ENCODE results near the gene MLH3.

MLH3 gene

GRCh38 chr14:75092698-75093097, 41.4 kb upstream of the MLH3 start:
- TF ChIP-seq CTCF (conservative IDR thresholded peaks at IDR 0.05; ENCODE audit: low read length) (no peak), EZH2phosphoT487 (IDR thresholded peaks at IDR 0.05; ENCODE audit: borderline replicate concordance) (no peak)
- Histone ChIP-seq H3K9ac (ENCODE audit: low read depth, low read length, poor library complexity, severe bottlenecking) (no peak overlapping the region), H4K20me1 (ENCODE audit: insufficient read depth, low read length, poor library complexity, severe bottlenecking) (no peaks in the 10 kb centered on the region), H2AFZ (ENCODE audit: low read length) (no peak overlapping the region), H3K9me2 (replicated peaks; ENCODE audit: low read depth, low read length) (no peaks in the 10 kb centered on the region), H3K4me2 (ENCODE audit: low read depth, low read length, poor library complexity, severe bottlenecking) (no peak overlapping the region), H3K27me3 (ENCODE audit: insufficient read depth, low read length, poor library complexity, severe bottlenecking) (no peaks in the 10 kb centered on the region), H3K79me2 (ENCODE audit: insufficient read depth, low read length) (no peaks in the 10 kb centered on the region), H3K36me3 (ENCODE audit: insufficient read depth, low read length) (peaks cover 42% of the 10 kb centered on the region; the same call in 1 of the 2 replicates), H3K4me1 (ENCODE audit: insufficient read depth, low read length, poor library complexity, severe bottlenecking) (no peaks in the 10 kb centered on the region), H3K9me3 (ENCODE audit: insufficient read depth, low read depth, low read length) (no peaks in the 10 kb centered on the region), H3K4me3 (ENCODE audit: low read length, poor library complexity, severe bottlenecking) (no peak overlapping the region), H3F3A (ENCODE audit: low read depth) (no peaks in the 10 kb centered on the region)

GRCh38 chr14:75091251-75091650, 40.0 kb upstream of the MLH3 start:
- H3K36me3 ChIP-seq (ENCODE audit: insufficient read depth, low read length): peaks cover 47% of the 10 kb centered on the region; the same call in 1 of the 2 replicates
- H3K27me3 ChIP-seq (ENCODE audit: insufficient read depth, low read length, poor library complexity, severe bottlenecking): no peaks in the 10 kb centered on the region
- no peak overlapping the region for H3K4me3 ChIP-seq (ENCODE audit: low read length, poor library complexity, severe bottlenecking)
- no peaks in the 10 kb centered on the region for H3K79me2 ChIP-seq (ENCODE audit: insufficient read depth, low read length)
- H3F3A ChIP-seq (ENCODE audit: low read depth): no peaks in the 10 kb centered on the region
- H3K9ac ChIP-seq (ENCODE audit: low read depth, low read length, poor library complexity, severe bottlenecking): no peak overlapping the region
- H4K20me1 ChIP-seq (ENCODE audit: insufficient read depth, low read length, poor library complexity, severe bottlenecking): no peaks in the 10 kb centered on the region
- H3K4me2 ChIP-seq (ENCODE audit: low read depth, low read length, poor library complexity, severe bottlenecking): no peak overlapping the region
- no peaks in the 10 kb centered on the region for H3K9me3 ChIP-seq (ENCODE audit: insufficient read depth, low read depth, low read length)
- TF ChIP-seq EZH2phosphoT487 (IDR thresholded peaks at IDR 0.05; ENCODE audit: borderline replicate concordance) (no peak), CTCF (conservative IDR thresholded peaks at IDR 0.05; ENCODE audit: low read length) (no peak)
- H2AFZ ChIP-seq (ENCODE audit: low read length): no peak overlapping the region
- H3K9me2 ChIP-seq (replicated peaks; ENCODE audit: low read depth, low read length): no peaks in the 10 kb centered on the region
- H3K4me1 ChIP-seq (ENCODE audit: insufficient read depth, low read length, poor library complexity, severe bottlenecking): no peaks in the 10 kb centered on the region

GRCh38 chr14:75090353-75090752, 39.1 kb upstream of the MLH3 start:
- TF ChIP-seq EZH2phosphoT487 (IDR thresholded peaks at IDR 0.05; ENCODE audit: borderline replicate concordance): no peak
- TF ChIP-seq CTCF (conservative IDR thresholded peaks at IDR 0.05; ENCODE audit: low read length): no peak
- H3K4me1 ChIP-seq (ENCODE audit: insufficient read depth, low read length, poor library complexity, severe bottlenecking): no peaks in the 10 kb centered on the region
- no peak overlapping the region for H3K4me2 ChIP-seq (ENCODE audit: low read depth, low read length, poor library complexity, severe bottlenecking)
- H3K79me2 ChIP-seq (ENCODE audit: insufficient read depth, low read length): no peaks in the 10 kb centered on the region
- H3K9ac ChIP-seq (ENCODE audit: low read depth, low read length, poor library complexity, severe bottlenecking): no peak overlapping the region
- H3K4me3 ChIP-seq (ENCODE audit: low read length, poor library complexity, severe bottlenecking): no peak overlapping the region
- no peaks in the 10 kb centered on the region for H4K20me1 ChIP-seq (ENCODE audit: insufficient read depth, low read length, poor library complexity, severe bottlenecking)
- H3K9me3 ChIP-seq (ENCODE audit: insufficient read depth, low read depth, low read length): no peaks in the 10 kb centered on the region
- H3K36me3 ChIP-seq (ENCODE audit: insufficient read depth, low read length): peaks cover 41% of the 10 kb centered on the region; the same call in 1 of the 2 replicates
- no peaks in the 10 kb centered on the region for H3K9me2 ChIP-seq (replicated peaks; ENCODE audit: low read depth, low read length)
- H3K27me3 ChIP-seq (ENCODE audit: insufficient read depth, low read length, poor library complexity, severe bottlenecking): no peaks in the 10 kb centered on the region
- no peak overlapping the region for H2AFZ ChIP-seq (ENCODE audit: low read length)
- H3F3A ChIP-seq (ENCODE audit: low read depth): no peaks in the 10 kb centered on the region

Measured in Loucy (cell line).